OCI-LY7 (cell line): ENCODE data around the gene TLE3. TPM values are rescaled to one million over a fixed set of nuclear protein-coding genes. Genes with fewer than 3 reads are reported as not detected.

ENCODE experiments used
- BruUV-seq: library from RNA; stranded (reverse); fragments of 400-500 nt; replicated peaks from 2 replicates; lab custom pipeline; 2021; lab: Mats Ljungman, UMichigan
- CTCF ChIA-PET: fragments of 300-600 bp; sonication (Branson Sonifier 250); formaldehyde crosslinking; loops from one replicate; lab custom pipeline; 2022; ENCODE audit warnings: antibody characterized with exemption; ENCODE audit not compliant: unreplicated experiment; lab: Charles Lee
- POLR2A ChIA-PET: fragments of 300-600 bp; sonication (Branson Sonifier 250); formaldehyde crosslinking; loops from one replicate; lab custom pipeline; 2022; ENCODE audit warnings: antibody characterized with exemption; lab: Charles Lee
- DNase-seq: peaks from one replicate; pipeline ENCODE4 v3.0.0-alpha.2; 2015; ENCODE audit warnings: low spot score
- H2AFZ ChIP-seq: fragments of 200-600 bp; sonication (generic), shearing (Covaris generic); 2 replicates; pipeline ENCODE4 v1.6.1; 2014; ENCODE audit warnings: mild to moderate bottlenecking, antibody characterized with exemption, low read length, moderate library complexity
- H3K27ac ChIP-seq: fragments of 200-600 bp; sonication (generic); 2 replicates; pipeline ENCODE4 v1.5.1; 2014; ENCODE audit warnings: mixed run types, low read depth, mild to moderate bottlenecking, moderate library complexity, low read length, inconsistent platforms; ENCODE audit not compliant: poor library complexity, severe bottlenecking
- H3K36me3 ChIP-seq: fragments of 200-600 bp; sonication (generic); 2 replicates; pipeline ENCODE4 v1.6.1; 2014; ENCODE audit warnings: mild to moderate bottlenecking, antibody characterized with exemption, low read length, moderate library complexity, mixed read lengths; ENCODE audit not compliant: insufficient read depth
- H3K4me1 ChIP-seq: fragments of 200-600 bp; sonication (generic); 2 replicates; pipeline ENCODE4 v1.5.1; 2014; ENCODE audit warnings: mild to moderate bottlenecking, low read length; ENCODE audit not compliant: insufficient read depth, poor library complexity, severe bottlenecking
- H3K4me2 ChIP-seq: fragments of 200-600 bp; sonication (generic); 2 replicates; pipeline ENCODE4 v1.6.1; 2014; ENCODE audit warnings: mild to moderate bottlenecking, low read length
- H3K4me3 ChIP-seq: fragments of 200-600 bp; sonication (generic); 2 replicates; pipeline ENCODE4 v1.5.1; 2014; ENCODE audit warnings: mild to moderate bottlenecking, low read depth, low read length; ENCODE audit not compliant: poor library complexity, severe bottlenecking
- H3K79me2 ChIP-seq: fragments of 200-600 bp; sonication (generic); 2 replicates; pipeline ENCODE4 v1.6.1; 2016; ENCODE audit warnings: low read depth, mild to moderate bottlenecking, low read length, moderate library complexity, mixed read lengths; ENCODE audit not compliant: insufficient read depth
- H3K9me2 ChIP-seq: fragments of 200-600 bp; sonication (generic); 2 replicates; pipeline ENCODE4 v1.6.1; 2016; ENCODE audit warnings: mild to moderate bottlenecking, low read length, mixed read lengths; ENCODE audit not compliant: insufficient read depth
- H3K9me3 ChIP-seq: fragments of 200-600 bp; sonication (generic); 2 replicates; pipeline ENCODE4 v1.6.1; 2014; ENCODE audit warnings: mild to moderate bottlenecking, mixed run types, low read length, mixed read lengths
- H4K20me1 ChIP-seq: fragments of 200-600 bp; sonication (generic); 2 replicates; pipeline ENCODE4 v1.6.1; 2014; ENCODE audit warnings: mild to moderate bottlenecking, antibody characterized with exemption, low read length, moderate library complexity, mixed read lengths; ENCODE audit not compliant: insufficient read depth
- EZH2phosphoT487 ChIP-seq: fragments of 200-600 bp; sonication (generic); IDR thresholded peaks from 2 replicates; pipeline ENCODE4 v1.6.1; 2018; ENCODE audit warnings: low read depth, borderline replicate concordance, mild to moderate bottlenecking, mixed run types, antibody characterized with exemption, low read length, moderate library complexity, mixed read lengths
- intact Hi-C: fragments of 100-400 bp; cut with micrococcal nuclease; formaldehyde crosslinking; loops from one replicate; pipeline ENCODE4 v1.10.0; 2022; ENCODE audit not compliant: unreplicated experiment
- total RNA-seq, 2 experiments: library from RNA; depleted of rRNA in 1 of 2; stranded (reverse); fragments of >200 nt in 1 of 2; shearing (Covaris generic) in 1 of 2; gene quantifications; 2 replicates each; pipeline ENCODE4 v1.2.3, GENCODE V29; 2014 to 2022
- TF ChIP-seq, protein P1 (sequence below): fragments of 200-600 bp; sonication (generic); conservative IDR thresholded peaks from 2 replicates; pipeline ENCODE4 v1.5.1; 2014; ENCODE audit warnings: mild to moderate bottlenecking, antibody characterized with exemption, low read length, moderate library complexity, mixed read lengths

The TLE3 gene
- total RNA-seq, 2 experiments from 2014 or later, result 31.9 to 37.9 TPM

DNA sequence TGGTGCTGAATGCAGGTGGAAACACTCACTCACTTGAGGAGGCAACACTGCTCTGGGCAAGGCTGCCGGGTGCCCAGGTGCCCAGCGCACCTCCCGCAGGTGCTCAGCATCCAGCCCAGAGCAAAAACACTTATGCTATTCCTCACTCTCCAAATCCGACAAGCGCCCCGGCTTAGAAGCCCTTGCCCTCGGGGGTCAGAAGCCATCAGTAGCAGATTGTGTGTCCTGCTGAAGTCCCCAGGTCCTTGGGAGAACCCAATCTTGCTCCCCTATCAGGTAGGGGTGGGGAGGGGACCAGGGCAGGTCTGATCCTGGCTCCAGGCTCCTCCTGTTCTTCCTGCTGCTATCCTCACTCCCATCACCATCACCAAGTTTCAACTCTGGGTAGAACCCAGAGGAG lies 46.7 kb downstream of the TLE3 start:
- Histone ChIP-seq H3K27ac (no peak overlapping the region), H3K36me3 (peaks cover 78% of the 10 kb centered on the region), H3K4me1 (no peaks in the 10 kb centered on the region), H3K79me2 (no peaks in the 10 kb centered on the region), H4K20me1 (no peaks in the 10 kb centered on the region), H3K4me3 (no peak overlapping the region), H3K9me3 (no peaks in the 10 kb centered on the region), H2AFZ (no peak overlapping the region), H3K4me2 (no peak overlapping the region), H3K9me2 (no peaks in the 10 kb centered on the region)
- BruUV-seq, result no TSS peak
- ChIA-PET CTCF (no interaction called here), POLR2A (no interaction called here)
- TF ChIP-seq EZH2phosphoT487, result no peak
- TF ChIP-seq, protein P1, sequence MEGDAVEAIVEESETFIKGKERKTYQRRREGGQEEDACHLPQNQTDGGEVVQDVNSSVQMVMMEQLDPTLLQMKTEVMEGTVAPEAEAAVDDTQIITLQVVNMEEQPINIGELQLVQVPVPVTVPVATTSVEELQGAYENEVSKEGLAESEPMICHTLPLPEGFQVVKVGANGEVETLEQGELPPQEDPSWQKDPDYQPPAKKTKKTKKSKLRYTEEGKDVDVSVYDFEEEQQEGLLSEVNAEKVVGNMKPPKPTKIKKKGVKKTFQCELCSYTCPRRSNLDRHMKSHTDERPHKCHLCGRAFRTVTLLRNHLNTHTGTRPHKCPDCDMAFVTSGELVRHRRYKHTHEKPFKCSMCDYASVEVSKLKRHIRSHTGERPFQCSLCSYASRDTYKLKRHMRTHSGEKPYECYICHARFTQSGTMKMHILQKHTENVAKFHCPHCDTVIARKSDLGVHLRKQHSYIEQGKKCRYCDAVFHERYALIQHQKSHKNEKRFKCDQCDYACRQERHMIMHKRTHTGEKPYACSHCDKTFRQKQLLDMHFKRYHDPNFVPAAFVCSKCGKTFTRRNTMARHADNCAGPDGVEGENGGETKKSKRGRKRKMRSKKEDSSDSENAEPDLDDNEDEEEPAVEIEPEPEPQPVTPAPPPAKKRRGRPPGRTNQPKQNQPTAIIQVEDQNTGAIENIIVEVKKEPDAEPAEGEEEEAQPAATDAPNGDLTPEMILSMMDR, result no peak
- intact Hi-C loops, result no loop called here
- DNase-seq, result no peak

GRCh38 chr15:70050441-70050840 lies 47.3 kb downstream of the TLE3 start:
- Histone ChIP-seq H3K4me2 (no peak overlapping the region), H3K4me1 (no peaks in the 10 kb centered on the region), H3K9me2 (no peaks in the 10 kb centered on the region), H3K36me3 (peaks cover 73% of the 10 kb centered on the region), H4K20me1 (no peaks in the 10 kb centered on the region), H3K79me2 (no peaks in the 10 kb centered on the region), H3K27ac (no peak overlapping the region), H2AFZ (no peak overlapping the region), H3K4me3 (no peak overlapping the region), H3K9me3 (no peaks in the 10 kb centered on the region)
- CTCF ChIA-PET, result no interaction called here
- BruUV-seq, result no TSS peak
- intact Hi-C loops, result no loop called here
- TF ChIP-seq, protein P1, result no peak
- TF ChIP-seq EZH2phosphoT487, result no peak
- DNase-seq, result no peak
- POLR2A ChIA-PET, result no interaction called here

- H3K27ac ChIP-seq, result no peak overlapping the region
- no peak overlapping the region for H3K4me2 ChIP-seq
- no peaks in the 10 kb centered on the region for H3K9me3 ChIP-seq
- TF ChIP-seq, protein P1, result no peak
- TF ChIP-seq EZH2phosphoT487, result no peak
- DNase-seq, result no peak
- POLR2A ChIA-PET, result no interaction called here
- CTCF ChIA-PET, result no interaction called here
- no TSS peak for BruUV-seq
- H3K9me2 ChIP-seq, result no peaks in the 10 kb centered on the region
- no peaks in the 10 kb centered on the region for H3K79me2 ChIP-seq
- H3K4me3 ChIP-seq, result no peak overlapping the region
- H2AFZ ChIP-seq, result no peak overlapping the region
- intact Hi-C loops, result no loop called here
- H3K4me1 ChIP-seq, result no peaks in the 10 kb centered on the region
- H3K36me3 ChIP-seq, result peaks cover 66% of the 10 kb centered on the region
- H4K20me1 ChIP-seq, result no peaks in the 10 kb centered on the region
Measured at GRCh38 chr15:70049701-70050301, 47.9 kb downstream of the TLE3 start.
